K562 (cell line): ENCODE data around the gene KIF9. TPM values are rescaled to one million over a fixed set of nuclear protein-coding genes. Genes with fewer than 3 reads are reported as not detected.

Source experiments
- ATAC-seq: fragments of 200-7000 bp; cut with Tn5 transposase; 3 replicates; pipeline ENCODE4 v1.9.1; 2020; ENCODE audit warnings: moderate library complexity
- BruUV-seq: library from RNA; stranded (reverse); fragments of 400-500 nt; replicated peaks from 2 replicates; lab custom pipeline; 2021; lab: Mats Ljungman, UMichigan
- CTCF ChIA-PET: fragments of 300-600 bp; formaldehyde crosslinking; extraction: SDS; loops from one replicate; lab custom pipeline; 2021; ENCODE audit warnings: low intra/inter-chr PET ratio; lab: Yijun Ruan, JAX
- POLR2A ChIA-PET: fragments of 300-600, 350-650 bp; sonication (Branson Sonifier 250); formaldehyde crosslinking; extraction: SDS; loops from one replicate; lab custom pipeline; 2021; ENCODE audit warnings: antibody characterized with exemption, inconsistent platforms; lab: Yijun Ruan, JAX
- DNase-seq, 4 experiments: peaks; one replicate each; pipeline versions ENCODE4 v3.0.0 to v3.0.0-alpha.2; 2011 to 2018; ENCODE audit warnings: low spot score in 3 of 4, mixed read lengths in 3 of 4; ENCODE audit errors: extremely low read depth in 1 of 4
- FAIRE-seq: peaks from 2 replicates; lab custom pipeline; 2011; peaks lifted over from hg19 to GRCh38; lab: Jason Lieb, UNC
- H2AFZ ChIP-seq: 2 replicates; pipeline ENCODE4 v1.6.0; 2011; ENCODE audit warnings: low read depth, low read length, control low read depth, inconsistent platforms
- H3K27ac ChIP-seq: fragments of 200-600 bp; 3 replicates; pipeline ENCODE4 v1.8.0; 2011; ENCODE audit warnings: low read depth, mild to moderate bottlenecking, control low read depth, inconsistent platforms, low read length, moderate library complexity, mixed read lengths; ENCODE audit errors: extremely low read depth
- H3K27me3 ChIP-seq, 2 experiments: fragments of 300-600 bp in 1 of 2; 2 replicates in 1 of 2; 3 replicates in 1 of 2; pipeline versions ENCODE4 v1.6.0 to v1.8.0; 2011; ENCODE audit warnings: inconsistent platforms in 2 of 2, low read length in 2 of 2, mild to moderate bottlenecking in 1 of 2, mixed read lengths in 1 of 2, moderate library complexity in 1 of 2; ENCODE audit not compliant: control insufficient read depth in 2 of 2, insufficient read depth in 2 of 2
- H3K36me3 ChIP-seq: fragments of 300-600 bp; 3 replicates; pipeline ENCODE4 v1.8.0; 2011; ENCODE audit warnings: mild to moderate bottlenecking, low read length, inconsistent platforms; ENCODE audit not compliant: control insufficient read depth, insufficient read depth
- H3K4me1 ChIP-seq, 2 experiments: fragments of 200-600 bp in 1 of 2; replicated peaks in 1 of 2; 2 replicates in 1 of 2; 3 replicates in 1 of 2; pipeline versions ENCODE4 v1.5.1 to v1.8.0; 2011; ENCODE audit warnings: inconsistent platforms in 2 of 2, low read length in 2 of 2, mild to moderate bottlenecking in 1 of 2, mixed read lengths in 1 of 2, moderate library complexity in 1 of 2; ENCODE audit not compliant: control insufficient read depth in 2 of 2, insufficient read depth in 2 of 2
- H3K4me2 ChIP-seq: 2 replicates; pipeline ENCODE4 v1.6.1; 2011; ENCODE audit warnings: low read length, control low read depth, inconsistent platforms, mixed read lengths; ENCODE audit not compliant: insufficient read depth
- H3K4me3 ChIP-seq: fragments of 200-600 bp; sonication (generic), shearing (Covaris generic); 2 replicates; pipeline ENCODE4 v1.5.1; 2016; ENCODE audit warnings: control low read depth, inconsistent platforms
- H3K79me2 ChIP-seq: fragments of 200-600 bp; 3 replicates; pipeline ENCODE4 v1.8.0; 2011; ENCODE audit warnings: low read length, inconsistent platforms; ENCODE audit not compliant: control insufficient read depth, insufficient read depth
- H3K9ac ChIP-seq, 2 experiments: 2 replicates each; pipeline versions ENCODE4 v1.6.0 to v1.6.1; 2011; ENCODE audit warnings: low read depth in 2 of 2, low read length in 2 of 2, control low read depth in 1 of 2, inconsistent platforms in 1 of 2, mild to moderate bottlenecking in 1 of 2, mixed read lengths in 1 of 2; ENCODE audit not compliant: insufficient read depth in 1 of 2
- H3K9me1 ChIP-seq: one replicate; pipeline ENCODE4 v1.6.0; 2011; ENCODE audit warnings: inconsistent platforms, mild to moderate bottlenecking, low read length, moderate library complexity; ENCODE audit not compliant: control insufficient read depth, insufficient read depth
- H3K9me3 ChIP-seq: replicated peaks from 2 replicates; pipeline ENCODE4 v1.5.1; 2011; ENCODE audit warnings: low read depth, low read length, inconsistent platforms; ENCODE audit not compliant: control insufficient read depth, insufficient read depth
- H4K20me1 ChIP-seq: replicated peaks from 2 replicates; pipeline ENCODE4 v1.6.1; 2011; ENCODE audit warnings: low read length, inconsistent platforms, mixed read lengths; ENCODE audit not compliant: control insufficient read depth, insufficient read depth
- CXXC5 ChIP-seq: fragments of 250-450 bp; sonication (Bioruptor Pico); IDR thresholded peaks from 2 replicates; pipeline ENCODE4 v1.8.0; 2022; ENCODE audit warnings: inconsistent platforms, mild to moderate bottlenecking, moderate library complexity
- FUS ChIP-seq: fragments of 200-400 bp; formaldehyde crosslinking; optimal IDR thresholded peaks from 2 replicates; pipeline ENCODE3; 2017; ENCODE audit warnings: low read depth, low read length
- MBD1 ChIP-seq: fragments of 250-450 bp; sonication (Bioruptor Pico); IDR thresholded peaks from 2 replicates; pipeline ENCODE4 v1.8.0; 2022; ENCODE audit warnings: inconsistent platforms
- TEAD2 ChIP-seq: fragments of 450-650 bp; IDR thresholded peaks from 2 replicates; pipeline ENCODE4 v1.6.1; 2016; ENCODE audit warnings: missing genetic modification characterization, control low read depth, missing compliant biosample characterization
- THAP12 ChIP-seq: fragments of 250-450 bp; sonication (Bioruptor Pico); IDR thresholded peaks from 2 replicates; pipeline ENCODE4 v1.9.0; 2021; ENCODE audit warnings: mild to moderate bottlenecking, inconsistent platforms
- TSHZ1 ChIP-seq: fragments of 250-450 bp; sonication (Bioruptor Pico); IDR thresholded peaks from 2 replicates; pipeline ENCODE4 v1.4.0; 2020; ENCODE audit warnings: mild to moderate bottlenecking, moderate library complexity
- ZNF584 ChIP-seq: fragments of 200-800 bp; sonication (Bioruptor generic); IDR thresholded peaks from 2 replicates; pipeline ENCODE4 v1.6.1; 2016; ENCODE audit warnings: low read depth, mild to moderate bottlenecking, missing genetic modification characterization, missing compliant biosample characterization
- WGBS: fragments of 100-300 bp; shearing (Covaris generic); methylation state at CpG from one replicate; pipeline ENCODE4 v1.1.6; 2016; ENCODE audit warnings: low coverage, mixed read lengths; ENCODE audit not compliant: insufficient coverage; ENCODE audit errors: missing lambda C conversion rate; 5-methylcytosine and 5-hydroxymethylcytosine counted together
- in situ Hi-C: fragments of 300-500 bp; cut with MboI; formaldehyde crosslinking; loops from 4 replicates; pipeline ENCODE4 v1.15.0; 2018; ENCODE audit warnings: inconsistent platforms, mixed read lengths
- intact Hi-C: fragments of 100-400 bp; cut with micrococcal nuclease; formaldehyde crosslinking; loops from 2 replicates; pipeline ENCODE4 v1.14.2; 2022
- polyA plus RNA-seq, 8 experiments: library from polyadenylated mRNA; depleted of rRNA in 4 of 8; stranded (reverse) in 5 of 8; unstranded in 3 of 8; fragments of >200 nt; fragmentation: Nextera tagmentation in 2 of 8; fragmentation: Illumina TruSeq in 1 of 8; extraction: Ambion mirVana in 2 of 8; extraction: Trizol in 1 of 8; gene quantifications; 2 replicates each; pipeline versions ENCODE4 v1.2.1 to v1.2.3, GENCODE V29; 2011 to 2014; ENCODE audit warnings: inconsistent platforms in 1 of 8, missing spikeins in 1 of 8
- total RNA-seq, 7 experiments: library from RNA; depleted of rRNA in 6 of 7; stranded (reverse); fragments of >200 nt in 6 of 7; fragmentation: Illumina TruSeq in 2 of 7; extraction: Trizol in 2 of 7; gene quantifications; 2 replicates each; pipeline versions ENCODE4 v1.2.1 to v1.2.3, GENCODE V29; 2011 to 2021; ENCODE audit warnings: low replicate concordance in 1 of 7

Gene KIF9
- total and polyA plus RNA-seq, 9 of the 15 experiments (the other 6 are each of a cell fraction or from before 2014, with no cell fraction given): 16.9 to 56.9 (median 25.0) TPM

GRCh38 chr3:47314056-47314764, 31.6 kb upstream of the KIF9 start:
- in situ Hi-C loops (no loop called here), intact Hi-C loops (loop anchor here (2.0 kb wide), 1 partner anchor 15 kb away; no protein-coding TSS in a partner anchor)
- H3K9me3 ChIP-seq: no peaks in the 10 kb centered on the region
- H3K27ac ChIP-seq: peak overlapping the region; percentile 65
- H3K36me3 ChIP-seq: peaks cover 4% of the 10 kb centered on the region; the same call in 2 of the 3 replicates
- peaks cover 31 to 50% of the 10 kb centered on the region in 2 experiments for H3K4me1 ChIP-seq
- peaks cover 67% of the 10 kb centered on the region for H3K79me2 ChIP-seq
- WGBS: 21% methylated on average over 8 of the region's 8 CpGs
- no peak for FAIRE-seq
- no TSS peak for BruUV-seq
- ChIA-PET POLR2A (interaction anchor here (0.6 to 2.5 kb wide), 12 partner anchors 10 to 379 kb away, joined by 3 to 31 read pairs (median 4); partner anchors contain the start of genes KIF9 and KLHL18), CTCF (no interaction called here)
- no peaks in the 10 kb centered on the region for H3K9me1 ChIP-seq
- H3K27me3 ChIP-seq: no peaks in the 10 kb centered on the region; a peak in 1 of 5 replicates
- H3K4me2 ChIP-seq: peak overlapping the region; percentile 68
- H2AFZ ChIP-seq: 0 out of 2 replicates have a peak overlapping the region, but pooled peaks have one; percentile 0
- no peaks in the 10 kb centered on the region for H4K20me1 ChIP-seq
- ATAC-seq: peak; percentile 45
- no peak overlapping the region for H3K4me3 ChIP-seq
- peak in 1 of 4 experiments; percentile 66 for DNase-seq
- H3K9ac ChIP-seq: peak overlapping the region; percentile 32 to 63; a peak in 3 of 4 replicates
- TF ChIP-seq TEAD2 (tag) (no peak), TSHZ1 (CRISPR knock-in tag) (no peak), MBD1 (peak; percentile 57; the same call in 1 of the 2 replicates), CXXC5 (CRISPR knock-in tag) (0 out of 2 replicates have a peak, but pooled peaks have one; percentile 13), FUS (no peak), THAP12 (CRISPR knock-in tag) (no peak), ZNF584 (CRISPR knock-in tag) (no peak)
